GM12873 (cell line): Measurements from ENCODE around the gene UPF1.

Experiments used
- TF ChIP-seq, protein P1 (sequence below): IDR thresholded peaks from 2 replicates; pipeline ENCODE4 v1.5.1; 2012; ENCODE audit warnings: low read depth, mild to moderate bottlenecking, moderate library complexity, low read length, control low read depth; ENCODE audit not compliant: insufficient read depth; ENCODE audit errors: missing control alignments

The UPF1 gene

GRCh38 chr19:18845961-18846360, 14.2 kb downstream of the UPF1 start:
- TF ChIP-seq, protein P1, sequence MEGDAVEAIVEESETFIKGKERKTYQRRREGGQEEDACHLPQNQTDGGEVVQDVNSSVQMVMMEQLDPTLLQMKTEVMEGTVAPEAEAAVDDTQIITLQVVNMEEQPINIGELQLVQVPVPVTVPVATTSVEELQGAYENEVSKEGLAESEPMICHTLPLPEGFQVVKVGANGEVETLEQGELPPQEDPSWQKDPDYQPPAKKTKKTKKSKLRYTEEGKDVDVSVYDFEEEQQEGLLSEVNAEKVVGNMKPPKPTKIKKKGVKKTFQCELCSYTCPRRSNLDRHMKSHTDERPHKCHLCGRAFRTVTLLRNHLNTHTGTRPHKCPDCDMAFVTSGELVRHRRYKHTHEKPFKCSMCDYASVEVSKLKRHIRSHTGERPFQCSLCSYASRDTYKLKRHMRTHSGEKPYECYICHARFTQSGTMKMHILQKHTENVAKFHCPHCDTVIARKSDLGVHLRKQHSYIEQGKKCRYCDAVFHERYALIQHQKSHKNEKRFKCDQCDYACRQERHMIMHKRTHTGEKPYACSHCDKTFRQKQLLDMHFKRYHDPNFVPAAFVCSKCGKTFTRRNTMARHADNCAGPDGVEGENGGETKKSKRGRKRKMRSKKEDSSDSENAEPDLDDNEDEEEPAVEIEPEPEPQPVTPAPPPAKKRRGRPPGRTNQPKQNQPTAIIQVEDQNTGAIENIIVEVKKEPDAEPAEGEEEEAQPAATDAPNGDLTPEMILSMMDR, result no peak

- TF ChIP-seq, protein P1, result peak; percentile 91
These were observed 15.2 kb downstream of the UPF1 start for GRCh38 chr19:18846862-18847548.

DNA sequence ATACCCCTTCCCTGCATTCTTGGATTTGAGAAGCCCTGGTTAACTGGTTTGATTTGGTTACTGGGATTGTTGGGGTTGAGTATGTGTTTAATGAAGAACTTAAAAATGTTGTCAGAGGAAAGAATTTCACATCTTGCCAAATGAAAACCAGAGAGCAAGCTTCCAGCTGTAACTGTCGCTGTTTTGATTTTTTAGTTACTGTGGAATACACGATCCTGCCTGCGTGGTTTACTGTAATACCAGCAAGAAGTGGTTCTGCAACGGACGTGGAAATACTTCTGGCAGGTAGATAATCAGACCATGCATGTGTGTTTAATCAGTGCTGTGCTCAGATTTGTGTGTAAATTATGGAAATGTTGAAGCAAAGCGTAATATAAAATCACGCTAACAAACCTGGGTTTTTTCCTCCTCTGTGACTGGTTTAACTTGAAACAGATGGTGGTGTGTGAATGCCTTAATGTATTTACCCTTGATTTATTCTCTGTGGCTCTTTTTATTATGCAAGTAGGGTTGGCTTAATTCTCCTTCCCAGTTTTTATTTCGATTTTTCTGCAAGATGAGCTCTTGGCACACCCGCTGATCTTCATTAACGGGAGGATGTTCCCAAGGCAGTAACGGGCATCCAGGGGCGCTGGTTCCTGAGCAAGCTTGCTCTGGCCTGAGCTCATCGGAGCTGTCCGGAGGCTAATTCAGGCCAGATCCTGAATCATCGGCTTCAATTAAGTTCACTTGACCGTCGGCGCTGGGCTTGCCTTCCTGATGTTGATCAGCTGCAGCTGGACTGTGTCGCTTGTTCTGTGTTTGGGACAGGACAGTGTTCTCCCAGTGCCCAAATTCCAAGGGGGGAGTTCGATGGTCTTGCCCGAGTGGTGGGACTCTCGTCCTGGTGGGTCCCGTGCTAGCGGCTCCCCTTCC, 16.0 kb downstream of the UPF1 start:
- TF ChIP-seq, protein P1, result no peak

DNA sequence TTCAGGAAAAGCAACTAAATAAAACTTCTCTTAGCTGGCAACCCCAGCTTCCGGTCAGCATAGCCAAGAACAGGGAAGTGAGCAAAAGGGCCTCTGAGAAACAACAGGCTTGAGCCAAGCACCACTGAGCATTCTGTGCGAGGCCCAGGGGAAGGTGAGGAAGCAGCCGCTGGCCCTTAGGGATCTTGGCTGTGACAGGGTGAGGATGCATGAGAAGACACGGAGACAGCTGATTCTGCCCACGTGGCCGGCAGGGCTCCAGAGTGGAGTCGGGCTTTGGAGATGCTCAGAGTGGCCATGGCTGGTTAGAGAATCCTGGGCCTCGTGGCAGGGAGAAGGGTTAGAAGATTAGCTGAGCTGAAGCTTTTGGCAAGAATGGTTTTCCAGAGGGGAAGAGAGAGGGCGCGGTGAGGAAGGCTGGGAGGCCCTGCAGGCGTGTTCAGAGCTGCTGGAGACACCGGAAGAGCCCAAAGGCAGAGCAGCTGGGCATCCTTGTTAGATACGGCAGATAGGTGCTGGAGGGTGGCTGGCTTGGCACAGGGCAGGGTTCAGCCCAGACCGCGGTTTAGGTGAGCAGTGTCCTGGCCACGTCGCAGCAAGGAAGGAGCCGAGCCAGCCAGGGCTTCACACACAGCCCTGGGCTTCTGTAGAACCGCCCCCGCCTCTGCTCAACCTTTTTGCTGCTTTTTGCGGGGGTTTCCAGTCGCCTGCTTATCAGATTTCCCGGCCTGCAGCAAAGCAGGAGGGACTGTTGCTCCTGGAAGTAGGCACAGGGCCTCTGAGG, 17.3 kb downstream of the UPF1 start:
- TF ChIP-seq, protein P1, result no peak

DNA sequence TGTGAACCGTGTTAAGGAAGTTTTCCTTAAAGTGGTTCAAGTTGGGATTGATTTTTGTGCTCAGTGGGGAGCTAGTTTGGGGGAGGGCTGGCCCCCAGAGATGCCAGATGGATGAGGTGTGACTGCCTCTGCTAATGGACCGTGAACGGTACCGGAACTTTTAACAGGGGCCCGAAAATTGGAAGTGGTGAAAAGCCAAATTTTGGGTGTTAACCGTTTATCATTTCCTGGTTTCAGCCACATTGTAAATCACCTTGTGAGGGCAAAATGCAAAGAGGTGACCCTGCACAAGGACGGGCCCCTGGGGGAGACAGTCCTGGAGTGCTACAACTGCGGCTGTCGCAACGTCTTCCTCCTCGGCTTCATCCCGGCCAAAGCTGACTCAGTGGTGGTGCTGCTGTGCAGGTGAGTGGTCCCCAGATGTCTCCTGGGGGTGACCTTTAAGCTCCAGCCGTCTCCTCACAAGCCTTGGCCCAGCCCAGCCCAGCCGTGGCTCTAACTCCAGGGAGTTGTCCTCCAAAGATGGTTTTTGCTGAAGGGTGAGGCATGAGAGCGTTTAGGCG, 18.2 kb downstream of the UPF1 start:
- TF ChIP-seq, protein P1, result no peak

GRCh38 chr19:18850471-18851375, 19.0 kb downstream of the UPF1 start:
- TF ChIP-seq, protein P1, result no peak
